Measurements from ENCODE around the gene MLLT1.

MLLT1 gene

GRCh38 chr19:6241056-6241455 lies 38.7 kb downstream of the MLLT1 start:
- peaks cover 0 to 53% of the 10 kb centered on the region in 2 donors for H3K4me1 ChIP-seq (ENCODE audit: control insufficient read depth in 1 of 2, insufficient read depth in 2 of 2, low read length in 2 of 2)
- no peak overlapping the region for H3K27ac ChIP-seq (ENCODE audit: low read length)
- no peaks in the 10 kb centered on the region for H3K27me3 ChIP-seq (ENCODE audit: low read depth, low read length)
- no peaks in the 10 kb centered on the region for H3K9me3 ChIP-seq (ENCODE audit: control insufficient read depth in 1 of 2, low read length in 2 of 2)
- H3K4me3 ChIP-seq (ENCODE audit: low read depth in 1 of 2, low read length in 2 of 2): no peak overlapping the region
- no peaks in the 10 kb centered on the region for H3K36me3 ChIP-seq (ENCODE audit: control insufficient read depth in 1 of 2, insufficient read depth in 2 of 2, low read length in 2 of 2)

- H3K36me3 ChIP-seq (ENCODE audit: control insufficient read depth in 1 of 2, insufficient read depth in 2 of 2, low read length in 2 of 2): no peaks in the 10 kb centered on the region
- H3K9me3 ChIP-seq (ENCODE audit: control insufficient read depth in 1 of 2, low read length in 2 of 2): no peaks in the 10 kb centered on the region
- H3K4me1 ChIP-seq (ENCODE audit: control insufficient read depth in 1 of 2, insufficient read depth in 2 of 2, low read length in 2 of 2): peaks cover 0 to 63% of the 10 kb centered on the region in 2 donors
- H3K27ac ChIP-seq (ENCODE audit: low read length): no peak overlapping the region
- no peaks in the 10 kb centered on the region for H3K27me3 ChIP-seq (ENCODE audit: low read depth, low read length)
- H3K4me3 ChIP-seq (ENCODE audit: low read depth in 1 of 2, low read length in 2 of 2): no peak overlapping the region
Observed at GRCh38 chr19:6239871-6240676, 39.7 kb downstream of the MLLT1 start.

DNA sequence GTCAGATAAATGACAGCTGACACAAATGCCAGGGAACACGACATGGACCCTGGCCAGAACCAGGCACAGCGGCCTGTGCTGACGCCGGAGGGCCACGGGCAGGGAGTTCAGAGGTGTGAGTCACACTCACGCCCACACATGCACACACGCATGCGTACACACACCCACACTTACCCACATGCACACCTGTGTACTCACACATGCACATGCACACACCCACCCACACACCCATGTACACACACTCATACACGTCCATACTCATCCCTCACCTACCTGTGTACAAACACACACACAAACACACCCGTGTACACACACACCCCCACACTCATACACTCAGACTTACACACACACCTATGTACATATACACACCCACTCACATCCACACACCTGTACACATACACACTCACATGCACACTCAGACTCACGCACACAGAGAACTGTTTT lies 40.4 kb downstream of the MLLT1 start:
- Histone ChIP-seq H3K4me3 (ENCODE audit: low read depth in 1 of 2, low read length in 2 of 2) (no peak overlapping the region), H3K27ac (ENCODE audit: low read length) (peak overlapping the region; percentile 39), H3K27me3 (ENCODE audit: low read depth, low read length) (no peaks in the 10 kb centered on the region), H3K36me3 (ENCODE audit: control insufficient read depth in 1 of 2, insufficient read depth in 2 of 2, low read length in 2 of 2) (no peaks in the 10 kb centered on the region), H3K4me1 (ENCODE audit: control insufficient read depth in 1 of 2, insufficient read depth in 2 of 2, low read length in 2 of 2) (peaks cover 2 to 70% of the 10 kb centered on the region in 2 donors), H3K9me3 (ENCODE audit: control insufficient read depth in 1 of 2, low read length in 2 of 2) (no peaks in the 10 kb centered on the region)

GRCh38 chr19:6238643-6239281 lies 41.0 kb downstream of the MLLT1 start:
- Histone ChIP-seq H3K4me3 (ENCODE audit: low read depth in 1 of 2, low read length in 2 of 2) (no peak overlapping the region), H3K27me3 (ENCODE audit: low read depth, low read length) (no peaks in the 10 kb centered on the region), H3K9me3 (ENCODE audit: control insufficient read depth in 1 of 2, low read length in 2 of 2) (no peaks in the 10 kb centered on the region), H3K4me1 (ENCODE audit: control insufficient read depth in 1 of 2, insufficient read depth in 2 of 2, low read length in 2 of 2) (peaks cover 7 to 76% of the 10 kb centered on the region in 2 donors), H3K36me3 (ENCODE audit: control insufficient read depth in 1 of 2, insufficient read depth in 2 of 2, low read length in 2 of 2) (no peaks in the 10 kb centered on the region), H3K27ac (ENCODE audit: low read length) (peak overlapping the region; percentile 39)

GRCh38 chr19:6238256-6238642 lies 41.5 kb downstream of the MLLT1 start:
- no peak overlapping the region for H3K27ac ChIP-seq (ENCODE audit: low read length)
- no peaks in the 10 kb centered on the region for H3K9me3 ChIP-seq (ENCODE audit: control insufficient read depth in 1 of 2, low read length in 2 of 2)
- H3K4me3 ChIP-seq (ENCODE audit: low read depth in 1 of 2, low read length in 2 of 2): no peak overlapping the region
- H3K36me3 ChIP-seq (ENCODE audit: control insufficient read depth in 1 of 2, insufficient read depth in 2 of 2, low read length in 2 of 2): no peaks in the 10 kb centered on the region
- peaks cover 12 to 77% of the 10 kb centered on the region in 2 donors for H3K4me1 ChIP-seq (ENCODE audit: control insufficient read depth in 1 of 2, insufficient read depth in 2 of 2, low read length in 2 of 2)
- no peaks in the 10 kb centered on the region for H3K27me3 ChIP-seq (ENCODE audit: low read depth, low read length)

DNA sequence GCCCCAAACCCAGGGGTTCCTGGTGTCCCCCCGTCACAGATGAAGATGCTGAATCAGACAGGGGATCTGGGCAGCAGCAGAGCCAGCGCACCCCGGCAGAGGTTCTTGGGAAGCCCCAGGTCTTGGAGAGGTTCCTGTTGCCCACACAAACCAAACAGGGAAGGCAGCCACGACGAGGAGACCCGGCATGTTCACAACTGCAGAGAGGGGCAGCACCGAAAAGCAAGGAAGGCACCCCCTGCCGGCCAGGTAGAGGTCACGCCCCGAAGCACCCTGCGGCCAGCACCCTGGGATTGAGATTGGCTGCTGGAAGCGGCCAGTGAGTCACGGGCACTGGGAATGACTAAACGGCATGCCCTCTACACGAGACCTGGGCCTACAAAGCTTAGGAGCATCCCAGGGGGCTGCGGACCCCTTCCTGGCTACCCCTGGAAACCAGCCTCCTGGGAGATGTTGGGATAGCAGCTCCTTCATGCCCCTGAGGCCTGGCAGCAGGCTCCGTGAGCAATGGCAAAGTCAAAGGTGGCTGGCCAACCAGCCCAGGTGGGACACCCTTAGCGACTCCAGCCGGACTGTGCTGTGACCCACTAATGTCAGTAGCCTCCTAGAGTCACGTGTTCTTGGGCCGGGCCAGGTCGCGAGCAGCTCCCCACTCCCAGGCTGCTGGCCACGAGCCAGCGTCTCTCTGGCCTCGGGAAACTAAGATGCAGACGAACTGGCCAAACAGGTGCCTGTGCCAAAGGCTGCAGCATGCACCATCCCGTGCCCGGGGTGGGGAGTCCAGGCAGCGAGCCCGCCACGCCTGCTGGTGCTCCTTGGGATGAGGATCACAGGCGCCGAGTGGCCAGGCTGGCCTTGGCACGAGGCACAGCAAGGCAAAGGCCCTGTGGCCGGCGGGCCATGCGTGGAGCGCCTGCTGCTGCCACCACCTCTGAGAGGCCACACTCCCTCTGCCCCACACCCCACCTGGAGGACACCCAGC lies 43.2 kb downstream of the MLLT1 start:
- H3K9me3 ChIP-seq (ENCODE audit: control insufficient read depth in 1 of 2, low read length in 2 of 2): no peaks in the 10 kb centered on the region
- no peaks in the 10 kb centered on the region for H3K36me3 ChIP-seq (ENCODE audit: control insufficient read depth in 1 of 2, insufficient read depth in 2 of 2, low read length in 2 of 2)
- no peak overlapping the region for H3K27ac ChIP-seq (ENCODE audit: low read length)
- H3K4me1 ChIP-seq (ENCODE audit: control insufficient read depth in 1 of 2, insufficient read depth in 2 of 2, low read length in 2 of 2): peaks cover 21 to 72% of the 10 kb centered on the region in 2 donors
- no peak overlapping the region for H3K4me3 ChIP-seq (ENCODE audit: low read depth in 1 of 2, low read length in 2 of 2)
- H3K27me3 ChIP-seq (ENCODE audit: low read depth, low read length): no peaks in the 10 kb centered on the region

DNA sequence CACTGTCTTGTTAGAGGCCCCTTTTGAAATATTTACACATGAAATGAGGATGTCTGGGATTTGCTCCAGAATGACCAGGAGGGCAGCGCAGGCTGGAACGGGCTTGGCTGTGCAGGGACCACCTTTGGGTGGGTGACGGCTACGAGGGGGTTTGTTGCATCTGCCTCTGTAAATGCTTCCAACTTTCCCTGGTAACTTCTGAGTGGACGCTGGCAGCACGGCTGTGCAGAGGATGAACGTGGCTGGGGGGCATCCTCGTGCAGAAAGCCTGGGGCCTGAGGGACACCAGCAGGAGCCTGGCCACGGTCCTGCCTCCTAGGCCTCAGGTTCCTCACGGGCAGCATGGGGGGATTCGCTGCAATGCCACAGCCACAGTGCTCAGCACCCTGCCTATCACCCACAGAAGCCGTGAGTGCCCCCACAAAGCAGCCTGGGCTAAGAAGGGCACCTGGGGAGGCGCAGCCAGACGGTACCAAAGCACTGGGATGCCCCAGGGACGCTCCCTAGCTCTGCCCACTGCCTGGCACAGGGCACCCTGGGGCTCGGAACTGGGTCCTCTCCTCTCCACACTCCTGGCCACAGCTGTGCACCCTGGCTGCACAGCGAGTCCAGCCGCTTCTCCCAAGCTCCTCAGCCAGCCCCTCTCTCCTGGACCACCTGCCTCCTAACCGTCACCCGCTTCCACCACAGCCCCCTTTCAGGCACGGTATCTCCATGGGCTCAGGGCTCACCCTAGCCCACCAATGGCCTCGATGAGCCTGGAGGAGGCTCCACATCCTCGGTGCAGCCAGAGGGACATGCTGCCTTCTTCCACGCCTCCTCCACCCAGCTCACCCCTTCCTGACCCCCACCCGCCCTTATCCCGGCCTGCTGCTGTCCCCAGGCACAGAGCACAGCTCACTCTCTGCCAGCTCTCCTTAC lies 44.5 kb downstream of the MLLT1 start:
- Histone ChIP-seq H3K36me3 (ENCODE audit: control insufficient read depth in 1 of 2, insufficient read depth in 2 of 2, low read length in 2 of 2) (peaks cover 0 to 3% of the 10 kb centered on the region in 2 donors), H3K4me3 (ENCODE audit: low read depth in 1 of 2, low read length in 2 of 2) (no peak overlapping the region), H3K27ac (ENCODE audit: low read length) (no peak overlapping the region), H3K9me3 (ENCODE audit: control insufficient read depth in 1 of 2, low read length in 2 of 2) (no peaks in the 10 kb centered on the region), H3K27me3 (ENCODE audit: low read depth, low read length) (no peaks in the 10 kb centered on the region), H3K4me1 (ENCODE audit: control insufficient read depth in 1 of 2, insufficient read depth in 2 of 2, low read length in 2 of 2) (peaks cover 21 to 72% of the 10 kb centered on the region in 2 donors)

DNA sequence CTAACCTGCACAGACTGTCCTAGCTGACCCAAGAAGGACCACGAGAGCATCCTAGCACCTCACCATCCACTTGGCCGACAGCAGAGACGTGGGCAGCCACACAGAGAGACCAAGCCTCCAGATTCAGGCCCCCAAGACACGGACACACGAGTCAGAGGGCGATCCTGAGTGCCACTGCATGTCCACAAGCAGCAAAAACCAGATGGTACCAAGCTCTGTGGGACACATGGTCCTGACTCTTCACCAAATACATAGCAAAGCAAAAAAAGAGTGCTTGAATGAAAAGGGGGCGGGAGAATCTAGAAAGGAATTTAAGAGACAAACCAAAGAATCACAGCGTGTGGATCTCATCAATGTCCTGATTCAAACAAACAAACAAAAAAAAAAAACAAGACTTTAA lies 45.2 kb downstream of the MLLT1 start:
- H3K4me1 ChIP-seq (ENCODE audit: control insufficient read depth in 1 of 2, insufficient read depth in 2 of 2, low read length in 2 of 2): peaks cover 21 to 72% of the 10 kb centered on the region in 2 donors
- no peaks in the 10 kb centered on the region for H3K9me3 ChIP-seq (ENCODE audit: control insufficient read depth in 1 of 2, low read length in 2 of 2)
- no peak overlapping the region for H3K27ac ChIP-seq (ENCODE audit: low read length)
- peaks cover 0 to 11% of the 10 kb centered on the region in 2 donors for H3K36me3 ChIP-seq (ENCODE audit: control insufficient read depth in 1 of 2, insufficient read depth in 2 of 2, low read length in 2 of 2)
- H3K4me3 ChIP-seq (ENCODE audit: low read depth in 1 of 2, low read length in 2 of 2): no peak overlapping the region
- H3K27me3 ChIP-seq (ENCODE audit: low read depth, low read length): no peaks in the 10 kb centered on the region

GRCh38 chr19:6233827-6234511 lies 45.8 kb downstream of the MLLT1 start:
- H3K4me1 ChIP-seq (ENCODE audit: control insufficient read depth in 1 of 2, insufficient read depth in 2 of 2, low read length in 2 of 2): peaks cover 21 to 66% of the 10 kb centered on the region in 2 donors
- H3K9me3 ChIP-seq (ENCODE audit: control insufficient read depth in 1 of 2, low read length in 2 of 2): no peaks in the 10 kb centered on the region
- no peaks in the 10 kb centered on the region for H3K27me3 ChIP-seq (ENCODE audit: low read depth, low read length)
- H3K4me3 ChIP-seq (ENCODE audit: low read depth in 1 of 2, low read length in 2 of 2): no peak overlapping the region
- no peak overlapping the region for H3K27ac ChIP-seq (ENCODE audit: low read length)
- peaks cover 0 to 11% of the 10 kb centered on the region in 2 donors for H3K36me3 ChIP-seq (ENCODE audit: control insufficient read depth in 1 of 2, insufficient read depth in 2 of 2, low read length in 2 of 2)
